Keratinocyte (primary cell): Measurements from ENCODE around the gene MORF4L1.

Source experiments
- EZH2 ChIP-seq: IDR thresholded peaks from one replicate; pipeline ENCODE4 v1.6.1; 2012; ENCODE audit warnings: inconsistent platforms, mild to moderate bottlenecking, low read length, moderate library complexity
- TF ChIP-seq, protein P1 (sequence below), 3 experiments: IDR thresholded peaks in 1 of 3; conservative IDR thresholded peaks in 1 of 3; optimal IDR thresholded peaks in 1 of 3; 2 replicates in 2 of 3; 3 replicates in 1 of 3; pipeline versions ENCODE3 to v1.5.1; 2011; ENCODE audit warnings: low read length in 3 of 3, mild to moderate bottlenecking in 3 of 3, moderate library complexity in 2 of 3, control low read depth in 1 of 3, inconsistent platforms in 1 of 3; ENCODE audit not compliant: insufficient read depth in 2 of 3; ENCODE audit errors: extremely low read depth in 1 of 3

DNA sequence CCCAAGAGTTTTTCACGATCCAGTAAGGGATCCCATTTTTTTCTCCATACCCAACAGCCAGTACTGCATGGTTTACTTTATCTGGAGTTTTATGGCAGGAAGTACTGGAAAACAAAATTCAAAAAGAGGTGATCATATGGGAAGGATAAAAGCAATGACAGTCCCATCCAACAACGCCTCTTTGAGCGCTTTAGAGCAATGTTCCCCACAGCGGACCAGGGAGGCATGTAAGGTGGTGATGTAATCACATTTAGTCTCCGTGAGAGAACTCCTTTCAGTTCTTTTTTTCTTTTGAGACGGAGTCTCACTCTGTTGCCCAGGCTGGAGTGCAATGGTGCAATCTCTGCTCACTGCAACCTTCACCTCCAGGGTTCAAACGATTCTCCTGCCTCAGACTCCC lies 50.3 kb downstream of the MORF4L1 start:
- TF ChIP-seq, protein P1, sequence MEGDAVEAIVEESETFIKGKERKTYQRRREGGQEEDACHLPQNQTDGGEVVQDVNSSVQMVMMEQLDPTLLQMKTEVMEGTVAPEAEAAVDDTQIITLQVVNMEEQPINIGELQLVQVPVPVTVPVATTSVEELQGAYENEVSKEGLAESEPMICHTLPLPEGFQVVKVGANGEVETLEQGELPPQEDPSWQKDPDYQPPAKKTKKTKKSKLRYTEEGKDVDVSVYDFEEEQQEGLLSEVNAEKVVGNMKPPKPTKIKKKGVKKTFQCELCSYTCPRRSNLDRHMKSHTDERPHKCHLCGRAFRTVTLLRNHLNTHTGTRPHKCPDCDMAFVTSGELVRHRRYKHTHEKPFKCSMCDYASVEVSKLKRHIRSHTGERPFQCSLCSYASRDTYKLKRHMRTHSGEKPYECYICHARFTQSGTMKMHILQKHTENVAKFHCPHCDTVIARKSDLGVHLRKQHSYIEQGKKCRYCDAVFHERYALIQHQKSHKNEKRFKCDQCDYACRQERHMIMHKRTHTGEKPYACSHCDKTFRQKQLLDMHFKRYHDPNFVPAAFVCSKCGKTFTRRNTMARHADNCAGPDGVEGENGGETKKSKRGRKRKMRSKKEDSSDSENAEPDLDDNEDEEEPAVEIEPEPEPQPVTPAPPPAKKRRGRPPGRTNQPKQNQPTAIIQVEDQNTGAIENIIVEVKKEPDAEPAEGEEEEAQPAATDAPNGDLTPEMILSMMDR (optimal IDR thresholded peaks at IDR 0.05 in 1 of 3, IDR thresholded peaks at IDR 0.05 in 1 of 3, conservative IDR thresholded peaks at IDR 0.05 in 1 of 3; ENCODE audit: extremely low read depth in 1 of 3, insufficient read depth in 2 of 3, low read length in 3 of 3) = no peak
- TF ChIP-seq EZH2 = no peak
